ENCODE measurements around the gene TRABD.

GRCh38 chr22:50190182-50190940, 4.6 kb downstream of the TRABD start:
- TF ChIP-seq CTCF (IDR thresholded peaks at IDR 0.05) (peak; percentile 68), ZFX (IDR thresholded peaks at IDR 0.05; ENCODE audit: borderline replicate concordance) (no peak)

All from 22Rv1 (cell line).